Stimulated activated CD8-positive, alpha-beta memory T cell treated with anti-CD3 and anti-CD28 coated beads, Interleukin-4, amount 100 ng/mL, for 48 hours (primary cell): Measurements from ENCODE around the gene WDFY4.

Experiments used
- DNase-seq: peaks from one replicate; pipeline ENCODE4 v3.0.0-alpha.2; 2020

Gene WDFY4

DNA sequence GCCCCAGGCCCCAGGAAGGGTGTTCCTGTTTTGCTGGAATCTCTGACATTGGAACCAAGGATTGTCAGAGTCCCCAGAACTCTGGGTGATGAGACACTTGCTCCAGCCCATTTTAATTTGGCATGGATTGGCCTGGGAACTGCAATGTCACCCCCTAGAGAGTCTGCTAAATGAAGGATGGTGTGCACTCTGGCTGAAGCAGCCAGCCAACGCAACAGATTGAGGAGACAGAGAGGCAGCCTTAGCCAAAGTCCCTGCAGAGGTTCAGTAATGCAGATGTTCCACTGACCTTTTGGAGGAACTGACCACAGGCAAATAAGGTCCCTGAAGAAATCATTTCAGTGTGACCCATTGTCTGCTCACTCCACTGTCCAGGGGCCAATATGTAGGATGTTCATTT is 241.6 kb downstream of the WDFY4 start:
- no peak for DNase-seq

DNA sequence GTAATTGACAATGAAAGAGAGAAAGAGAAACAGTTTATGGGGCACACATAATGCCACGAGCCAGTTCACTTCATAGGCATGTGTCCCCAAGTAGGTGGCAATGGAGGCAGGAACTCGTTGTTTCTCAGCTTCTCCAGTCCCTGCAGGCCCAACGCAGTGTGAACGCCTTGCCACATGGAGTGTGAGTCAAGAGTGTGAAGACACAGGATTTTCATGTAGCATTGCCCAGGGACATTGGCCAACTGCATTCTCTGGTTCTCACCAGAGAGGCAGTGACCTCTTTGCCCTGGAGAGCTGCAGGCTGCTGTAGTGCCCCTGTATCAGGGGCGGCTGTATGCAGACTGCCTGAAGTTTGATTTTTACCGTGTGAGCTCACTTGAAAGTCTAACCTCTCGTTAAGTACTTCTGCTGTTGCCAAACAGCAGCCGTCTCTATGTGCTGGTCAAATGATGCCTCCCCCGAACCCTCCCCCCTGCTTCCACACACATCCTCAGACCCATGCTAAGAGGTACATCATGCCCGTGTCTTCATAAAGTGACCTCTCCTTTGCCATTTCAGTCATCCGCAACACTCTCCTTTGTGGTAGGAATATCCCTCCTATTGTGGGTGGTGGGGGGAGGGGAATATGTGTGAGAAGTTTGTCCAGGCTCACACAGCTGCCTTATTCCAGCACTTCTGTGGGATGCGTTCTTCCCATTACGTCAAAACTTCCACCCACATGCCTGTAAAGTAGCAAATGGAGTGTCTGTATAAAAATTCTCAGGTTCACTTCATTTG is 242.3 kb downstream of the WDFY4 start:
- no peak for DNase-seq

DNA sequence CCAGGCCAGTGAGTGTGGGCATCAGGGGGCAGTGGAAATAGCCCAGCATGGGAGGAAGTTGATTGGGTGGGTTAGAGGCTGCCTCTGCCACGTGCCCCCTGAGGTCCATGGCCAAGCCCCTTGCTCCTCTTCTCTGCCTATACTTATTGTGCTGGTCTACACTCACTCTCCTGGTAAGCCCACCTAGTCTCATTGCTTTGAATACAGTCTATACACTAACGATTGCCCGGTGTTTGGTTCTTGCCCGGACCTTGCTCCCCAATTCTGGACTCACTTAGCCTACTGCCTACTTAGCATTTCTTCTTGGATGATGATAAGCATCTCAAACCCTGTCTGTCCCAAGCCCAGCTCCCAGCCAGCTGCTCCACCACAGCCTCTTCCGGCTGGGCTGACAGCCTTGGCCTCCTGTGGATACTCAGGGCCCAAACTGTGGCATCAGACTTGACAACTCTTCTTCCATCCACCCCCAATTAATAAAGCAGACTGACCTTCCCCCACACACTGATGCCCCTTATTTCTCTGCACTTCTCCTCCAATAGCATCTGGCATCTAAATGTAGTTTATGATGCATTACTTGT is 244.8 kb downstream of the WDFY4 start:
- DNase-seq = no peak

DNA sequence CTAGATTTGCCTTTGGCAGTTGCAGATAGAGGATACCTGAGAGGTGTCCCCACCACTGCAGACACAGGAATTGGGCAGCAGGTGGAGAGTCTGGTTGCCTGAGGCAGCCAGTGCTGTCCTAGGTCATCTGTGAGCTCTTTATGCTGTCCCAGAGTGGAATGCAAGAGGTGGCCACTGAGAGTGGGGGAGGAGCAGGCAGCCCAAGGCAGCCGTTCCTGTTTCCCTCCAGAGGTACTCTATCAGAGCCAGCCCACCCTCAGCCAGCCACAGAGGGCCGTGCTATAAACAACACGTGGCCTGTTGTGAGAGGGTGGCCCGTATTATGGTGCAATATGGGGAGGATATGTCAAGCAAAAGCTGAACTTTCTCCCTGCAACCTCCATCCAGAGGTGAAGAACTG is 246.5 kb downstream of the WDFY4 start:
- no peak for DNase-seq

DNA sequence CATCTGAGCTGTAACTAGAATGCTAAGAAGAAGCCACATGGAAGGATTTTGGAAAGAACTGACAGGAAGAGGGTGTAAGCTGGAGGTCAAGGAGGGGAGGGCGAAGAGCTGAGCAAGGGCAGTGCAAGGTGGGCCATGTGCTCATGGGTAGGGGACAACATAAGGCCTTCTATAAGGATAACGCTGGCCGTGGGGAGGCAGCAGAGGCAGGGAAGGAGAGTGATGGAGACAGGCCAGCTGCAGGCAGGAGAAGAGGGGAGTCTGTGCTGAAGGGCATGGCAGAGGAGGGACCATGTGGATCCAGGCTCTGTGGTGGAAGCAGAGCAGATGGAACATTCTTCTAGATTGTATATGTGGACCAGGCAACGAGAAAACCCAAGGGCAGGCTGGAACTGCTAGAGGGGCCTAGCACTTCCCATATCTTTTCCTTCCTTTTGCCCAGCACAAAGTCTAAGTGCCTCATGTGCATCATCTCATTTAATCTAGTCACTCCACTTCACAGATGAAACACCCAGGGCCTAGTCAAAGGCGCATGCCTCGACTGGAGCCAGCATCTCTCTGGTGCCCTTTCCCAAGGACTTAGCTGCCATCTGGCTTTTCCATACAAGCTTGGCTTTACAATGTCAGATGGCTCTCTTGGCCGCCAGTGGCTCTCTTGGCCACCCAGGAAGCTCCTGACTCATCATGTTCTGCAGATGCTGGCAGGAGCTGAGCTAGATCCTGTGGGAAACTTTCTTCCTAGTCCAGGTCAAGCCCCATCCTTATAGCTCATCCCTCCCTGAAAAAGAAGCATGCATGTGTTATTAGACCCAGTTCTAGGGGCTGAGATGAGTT is 248.4 kb downstream of the WDFY4 start:
- no peak for DNase-seq

DNA sequence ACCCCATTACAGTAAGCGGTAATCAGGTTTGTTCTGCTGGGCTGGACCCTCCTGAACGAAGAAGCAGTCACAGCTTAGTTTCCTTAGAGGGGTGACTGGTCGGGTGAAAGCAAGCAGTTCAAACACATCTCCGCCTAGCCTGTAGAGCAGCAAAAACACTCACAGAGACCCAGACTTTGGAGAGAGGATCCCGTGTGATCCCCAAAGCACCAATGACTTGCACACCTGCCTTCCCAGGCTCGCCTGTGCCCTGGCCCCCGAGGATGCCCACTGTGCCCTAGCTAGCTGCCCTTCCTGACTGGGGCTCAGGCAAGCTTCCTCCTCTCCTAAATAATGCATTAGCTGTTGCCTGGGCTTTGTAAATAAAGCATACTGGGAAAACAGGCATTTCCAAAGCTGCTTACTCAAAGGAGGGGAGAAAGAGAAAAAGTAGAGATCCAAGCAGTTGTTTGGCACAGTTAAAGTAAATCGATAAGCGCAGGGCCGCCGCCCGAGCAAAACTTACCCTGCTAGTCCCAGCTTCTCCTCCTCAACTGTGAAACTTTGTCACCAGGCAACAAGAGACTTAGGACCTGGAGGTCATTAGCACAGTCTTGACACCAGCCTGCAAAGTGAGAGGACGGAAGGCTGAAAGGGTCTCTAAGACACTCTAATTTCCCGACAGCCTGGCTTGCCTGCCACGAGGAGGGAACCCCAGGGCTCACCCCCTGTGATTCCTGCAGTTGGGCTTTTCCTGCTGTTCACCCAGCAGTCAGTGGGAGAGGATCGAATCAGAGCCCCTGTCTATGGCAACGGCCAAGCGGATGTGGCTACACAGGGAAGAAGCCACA is 250.2 kb downstream of the WDFY4 start:
- DNase-seq = no peak

DNA sequence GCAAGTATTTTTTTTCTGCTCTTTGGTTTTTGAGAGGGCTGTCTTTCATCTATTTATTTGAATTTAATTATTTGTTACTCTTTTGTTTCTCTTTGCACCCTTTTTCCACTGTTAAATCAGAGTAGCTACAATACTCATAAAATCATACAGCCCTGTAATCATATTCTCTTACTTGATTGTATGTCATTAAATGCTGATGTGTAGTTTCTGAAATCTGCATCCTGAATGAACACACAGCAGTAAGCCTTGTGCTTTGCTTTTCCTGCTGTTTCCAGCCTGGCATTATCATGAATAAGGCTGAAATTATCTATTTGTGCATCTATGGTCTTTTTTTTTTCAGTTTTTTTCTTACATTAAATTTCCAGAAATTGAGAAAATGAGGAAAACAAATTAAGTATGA is 250.9 kb downstream of the WDFY4 start:
- no peak for DNase-seq

DNA sequence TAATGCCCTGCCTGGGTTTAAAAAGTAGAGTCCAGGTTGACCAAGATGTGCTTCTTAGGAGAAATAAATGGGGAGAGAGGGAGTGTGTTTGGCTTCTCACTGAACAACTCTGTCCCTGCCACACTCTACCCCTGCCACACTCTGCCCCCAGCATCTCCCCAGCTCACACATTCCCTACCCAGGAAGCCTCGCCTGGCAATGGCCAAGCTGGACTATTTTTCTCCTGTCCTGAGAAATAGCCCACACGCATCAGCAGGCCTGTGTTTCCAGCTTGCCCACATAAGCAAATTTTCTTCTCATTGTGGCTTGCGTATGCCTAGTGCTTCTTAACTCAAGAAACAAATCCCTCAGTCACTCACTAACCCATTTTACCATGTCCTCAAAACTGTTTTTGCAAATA is 253.1 kb downstream of the WDFY4 start:
- no peak for DNase-seq

DNA sequence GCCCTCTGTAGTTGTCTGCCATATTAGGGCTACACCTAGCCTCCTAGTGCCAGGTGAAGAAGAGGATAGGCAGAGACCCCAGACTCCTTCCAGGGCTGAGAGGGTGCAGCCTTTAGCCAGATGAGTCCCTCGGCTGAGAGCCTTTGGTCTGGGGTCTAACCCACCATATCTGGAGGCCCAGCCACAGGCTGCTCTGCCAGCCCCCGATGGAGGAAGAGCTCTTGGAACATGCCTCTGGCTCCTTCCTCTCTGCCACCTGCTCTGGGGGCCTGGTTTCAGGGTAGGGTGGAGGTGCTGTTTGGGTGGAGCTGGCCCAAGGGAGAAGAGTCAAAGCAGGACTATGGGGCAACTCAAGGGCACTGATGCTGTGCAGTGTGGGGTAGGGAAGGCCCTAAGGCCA is 253.6 kb downstream of the WDFY4 start:
- no peak for DNase-seq

DNA sequence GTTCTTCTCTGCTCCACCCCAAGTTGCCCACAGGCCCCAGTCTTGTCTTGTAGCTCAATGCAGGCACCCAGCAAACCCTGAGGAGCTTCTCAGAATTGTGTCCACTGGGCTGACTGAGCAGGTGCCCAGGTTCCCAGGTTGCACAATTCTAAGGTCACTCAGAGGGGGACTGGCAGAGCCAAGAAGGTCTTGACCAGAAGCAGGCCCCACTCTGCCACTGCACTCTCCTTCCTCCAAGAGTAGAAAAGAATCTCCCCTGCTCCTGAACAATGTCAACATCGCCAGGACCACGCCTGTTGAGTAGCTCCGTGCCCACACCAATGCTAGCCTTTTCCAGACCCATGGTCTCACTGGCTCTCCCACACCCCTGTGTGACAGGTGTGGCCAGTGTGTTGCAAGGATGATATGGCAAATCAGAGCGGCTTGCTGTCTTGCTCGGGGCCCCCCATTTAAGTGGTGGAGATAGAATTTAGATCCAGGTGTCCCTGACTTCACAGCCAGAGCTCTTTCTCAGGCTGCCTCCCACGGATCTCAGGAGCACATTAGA is 254.4 kb downstream of the WDFY4 start:
- DNase-seq = no peak

DNA sequence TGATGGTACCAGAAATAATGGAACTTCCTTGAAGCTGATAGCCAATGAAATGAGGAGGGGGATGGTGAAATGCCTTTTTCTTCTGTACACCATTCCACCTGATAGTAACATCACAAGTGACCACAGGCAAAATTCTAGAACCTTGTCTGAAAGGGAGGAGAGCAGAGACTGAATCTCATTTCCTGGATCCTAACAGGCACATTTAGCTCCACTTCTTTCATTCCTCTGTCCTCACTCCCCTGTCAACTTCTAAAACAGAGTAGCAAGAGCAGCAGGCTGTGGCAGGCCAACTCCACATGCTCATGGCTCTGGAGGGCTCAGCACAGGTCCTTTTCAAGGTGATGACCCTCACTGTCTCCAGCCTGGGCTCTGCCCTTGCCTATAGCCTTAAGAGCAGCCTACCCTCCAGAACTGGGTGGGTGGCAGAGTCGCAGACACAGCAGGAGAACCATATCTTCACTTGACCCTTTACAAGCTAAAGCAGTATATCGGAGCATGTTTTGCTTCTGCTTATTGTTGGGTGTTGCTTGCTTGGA is 255.2 kb downstream of the WDFY4 start, which contains the start of gene LRRC18:
Gene LRRC18, minus strand, starts transcription at position 51 of the 536 bp plus-strand sequence. CDS start 25,685 bp downstream, outside the sequence.
- DNase-seq = no peak

DNA sequence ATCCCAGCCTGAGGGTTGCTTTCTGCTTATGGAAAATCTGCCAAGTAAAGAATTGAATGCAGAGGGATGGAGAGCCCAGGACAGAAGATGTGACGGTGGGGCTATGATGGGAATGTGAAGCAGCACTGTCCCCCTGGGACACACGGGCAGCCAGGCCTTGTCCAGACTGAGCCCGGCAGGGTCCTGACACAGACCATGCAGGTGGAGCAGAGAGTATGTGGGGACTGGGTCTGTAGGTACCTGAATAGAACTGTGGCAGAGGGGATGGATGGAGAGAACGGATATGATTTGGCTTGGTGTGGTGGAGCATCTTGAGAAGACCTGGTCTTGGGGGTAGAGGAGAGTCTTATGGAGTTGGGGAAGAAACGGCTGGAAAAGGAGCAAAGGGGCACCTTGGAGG is 255.7 kb downstream of the WDFY4 start:
- no peak for DNase-seq

DNA sequence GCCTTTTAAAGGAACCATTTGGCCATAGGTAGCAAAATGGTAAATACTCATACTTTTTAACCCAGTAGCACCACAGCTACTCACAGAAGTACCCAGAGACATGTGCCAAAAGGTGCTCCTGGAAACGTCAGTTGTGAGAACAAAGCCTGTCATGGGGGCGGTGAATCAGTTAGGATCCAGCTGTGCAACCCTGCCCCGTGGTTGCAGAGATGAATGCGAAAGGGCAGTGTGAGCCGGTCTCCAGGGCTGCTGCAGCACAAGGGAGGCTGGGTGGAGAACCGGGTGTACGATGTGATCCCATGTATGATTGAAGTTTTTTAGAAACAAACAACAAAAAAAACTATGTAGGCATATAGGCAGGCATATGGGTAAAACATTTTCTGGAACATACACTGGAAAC is 256.3 kb downstream of the WDFY4 start:
- no peak for DNase-seq

DNA sequence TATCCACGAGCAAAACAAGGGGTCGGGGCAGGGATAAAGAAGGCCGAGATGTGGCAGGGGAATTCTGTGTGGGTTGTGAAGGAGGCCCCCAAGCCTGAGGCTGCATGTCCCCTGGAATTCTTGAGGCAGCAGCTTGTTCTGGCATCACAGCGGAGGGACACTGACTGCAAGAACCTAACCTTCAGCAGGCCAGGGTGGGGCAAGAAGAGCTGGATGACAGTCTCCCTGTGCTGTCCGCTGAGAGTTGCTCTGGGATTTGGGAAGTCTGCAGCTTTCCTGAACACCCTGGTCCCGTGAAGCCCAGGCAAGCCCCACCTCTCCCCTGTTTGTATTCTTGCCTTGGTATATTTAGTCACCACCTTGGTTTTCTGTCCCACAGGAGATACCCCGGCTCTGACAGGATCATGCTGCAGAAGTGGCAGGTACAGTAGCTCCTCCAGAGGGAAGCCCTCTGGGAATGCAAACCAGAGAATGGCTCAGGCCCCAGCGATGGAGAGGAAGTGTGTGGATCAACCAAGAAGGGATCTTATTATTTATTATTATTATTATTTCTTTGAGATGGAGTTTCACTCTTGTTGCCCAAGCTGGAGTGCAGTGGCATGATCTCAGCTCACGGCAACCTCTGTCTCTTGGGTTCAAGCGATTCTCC is 256.9 kb downstream of the WDFY4 start:
- no peak for DNase-seq

DNA sequence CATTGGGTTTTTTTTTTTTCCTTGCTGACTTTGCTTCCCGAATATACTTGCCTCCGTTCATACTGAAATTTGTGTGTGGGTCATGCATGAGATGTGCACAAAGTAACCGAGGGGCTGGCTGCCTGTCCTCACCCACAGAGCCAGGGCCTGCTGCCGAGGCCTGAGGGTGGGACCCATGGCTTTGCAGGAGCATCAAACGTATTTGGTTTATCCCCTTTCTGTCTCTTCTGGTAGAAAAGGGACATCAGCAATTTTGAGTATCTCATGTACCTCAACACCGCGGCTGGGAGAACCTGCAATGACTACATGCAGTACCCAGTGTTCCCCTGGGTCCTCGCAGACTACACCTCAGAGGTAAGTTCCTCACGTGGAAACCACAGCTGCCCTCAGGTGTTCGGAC is 258.4 kb downstream of the WDFY4 start:
- DNase-seq = no peak

DNA sequence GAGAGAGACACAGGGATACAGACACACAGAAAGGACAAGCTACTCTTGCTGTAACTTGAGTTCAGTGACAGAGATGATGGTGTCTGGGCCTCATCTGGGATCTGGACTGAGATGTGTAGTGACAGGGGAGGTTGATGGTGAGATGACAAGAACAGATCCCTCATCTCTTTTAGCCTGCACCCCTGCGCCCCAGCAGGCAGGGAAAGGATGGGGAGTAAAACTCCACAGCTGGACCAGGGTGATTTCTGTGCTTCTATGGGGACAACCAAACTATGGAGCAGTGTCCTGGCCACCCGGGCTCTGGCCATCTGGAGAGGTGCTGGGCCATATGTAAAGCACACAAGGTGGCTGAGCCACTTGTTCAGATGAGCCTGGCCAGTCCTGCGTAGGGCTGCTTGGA is 259.5 kb downstream of the WDFY4 start:
- DNase-seq = no peak

DNA sequence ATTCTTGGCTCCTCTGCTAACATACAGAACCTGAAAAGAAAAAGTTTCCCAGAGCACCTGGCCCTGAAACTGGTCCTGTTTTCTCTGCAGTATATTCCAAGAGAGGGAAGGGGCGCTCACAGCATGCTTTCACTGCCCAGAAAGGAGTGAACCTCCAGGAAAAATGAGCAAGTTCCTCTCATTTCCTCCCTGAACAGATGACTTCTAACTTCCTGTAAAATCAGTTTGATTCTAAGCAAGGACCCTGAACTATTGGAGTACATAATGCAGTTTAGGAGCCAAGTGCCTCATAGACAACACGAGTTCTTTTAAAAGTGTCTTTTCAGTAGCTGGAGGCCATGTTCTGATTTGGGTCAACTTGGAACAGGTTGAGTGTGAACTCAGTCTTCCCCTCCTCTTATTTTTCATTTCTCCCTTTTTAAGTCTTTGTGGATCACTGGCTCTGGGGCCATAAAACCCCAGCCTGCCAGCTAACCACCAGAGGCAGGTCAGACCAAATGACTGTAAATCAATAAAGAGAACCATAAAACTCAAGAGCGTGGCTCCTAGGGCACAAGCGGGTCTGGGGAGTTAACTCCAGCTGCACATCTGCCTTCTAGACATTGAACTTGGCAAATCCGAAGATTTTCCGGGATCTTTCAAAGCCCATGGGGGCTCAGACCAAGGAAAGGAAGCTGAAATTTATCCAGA is 260.9 kb downstream of the WDFY4 start:
- no peak for DNase-seq

DNA sequence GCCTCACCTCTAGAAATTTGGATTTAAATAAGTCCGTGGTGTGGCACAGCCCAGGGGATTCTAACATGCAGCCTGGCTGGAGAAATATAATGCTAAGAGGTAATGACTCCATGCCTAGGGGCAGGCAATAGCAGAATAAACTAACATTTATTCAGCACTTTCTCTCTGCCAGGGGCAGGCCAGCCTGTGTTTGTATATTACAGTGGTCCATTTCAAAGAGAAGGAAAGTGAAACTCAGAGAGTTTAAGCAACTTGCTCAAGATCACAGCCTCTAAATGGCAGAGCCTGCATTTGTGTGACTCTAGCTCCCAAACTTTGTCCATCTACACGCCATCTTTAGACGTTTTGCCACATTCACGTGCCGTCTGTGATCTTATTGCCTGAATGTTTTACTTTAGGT is 261.7 kb downstream of the WDFY4 start:
- DNase-seq = no peak

DNA sequence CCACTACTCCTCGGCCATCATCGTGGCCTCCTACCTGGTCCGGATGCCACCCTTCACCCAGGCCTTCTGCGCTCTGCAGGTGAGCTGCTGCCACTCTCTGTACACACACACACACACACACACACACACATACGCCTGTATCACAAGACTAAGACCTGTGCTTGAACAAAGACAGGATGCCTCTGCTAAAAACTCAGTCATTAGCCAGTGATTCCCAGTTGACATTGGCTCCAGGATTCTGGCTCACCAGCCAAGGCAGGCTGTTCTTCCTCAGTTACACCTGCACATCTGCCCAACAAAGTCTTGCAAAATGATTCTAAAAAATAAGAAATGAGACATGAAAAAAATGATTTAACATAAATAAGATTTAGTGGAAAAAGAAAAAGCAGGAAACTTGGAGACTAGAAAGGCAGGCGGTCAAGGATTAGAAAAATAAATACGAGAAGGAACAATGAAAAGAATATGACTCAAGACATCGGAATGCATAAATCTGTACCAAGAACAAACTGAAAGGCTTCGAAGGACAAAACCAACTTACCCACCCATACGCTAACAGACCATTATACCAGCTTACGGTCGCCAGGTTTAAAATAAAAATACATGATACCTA is 262.3 kb downstream of the WDFY4 start:
- no peak for DNase-seq

DNA sequence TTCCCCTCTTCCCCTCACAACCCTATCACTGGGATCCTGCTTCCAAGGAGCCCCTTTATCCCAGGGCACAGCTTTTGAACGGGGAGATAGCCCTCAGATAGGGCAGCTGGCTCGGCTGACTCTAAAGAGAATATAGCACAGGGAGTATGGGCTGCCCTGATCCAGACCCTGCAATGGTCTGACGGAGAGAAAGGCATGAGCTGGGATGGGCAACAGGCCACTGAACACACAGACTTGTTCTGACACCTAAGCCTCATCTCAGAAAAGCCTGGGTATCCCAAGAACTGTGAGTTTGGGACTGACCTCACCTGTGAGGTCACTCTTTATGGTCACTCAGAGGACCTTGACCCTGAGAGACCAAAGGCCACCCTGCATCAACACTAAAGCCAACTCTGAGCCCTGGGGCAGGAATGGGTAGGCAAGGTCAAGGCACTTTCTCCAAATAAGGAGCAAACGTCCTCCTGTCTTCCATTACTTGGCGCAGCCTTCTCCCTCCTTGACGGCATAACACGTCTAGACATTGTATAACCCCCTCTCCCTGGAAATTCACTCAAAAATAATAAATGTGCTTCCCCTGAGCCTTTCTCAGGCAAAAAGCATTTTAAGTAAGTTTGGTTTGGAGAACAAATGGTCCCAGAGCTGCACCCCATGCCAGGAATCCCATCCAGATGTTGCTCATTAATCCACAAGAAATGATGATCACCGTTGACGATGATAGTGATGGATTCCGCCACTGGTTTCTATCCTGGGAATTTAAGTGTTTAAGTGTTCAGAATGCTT is 263.2 kb downstream of the WDFY4 start:
- DNase-seq = no peak
